T-helper 2 cell treated with Interferon-gamma antibody and Interleukin-4, amounts not matched to agents 100 ng/mL and 5 ng/mL, for 36 hours (primary cell): Measurements from ENCODE around the gene TRA2A. TPM values are rescaled to one million over a fixed set of nuclear protein-coding genes. Genes with fewer than 3 reads are reported as not detected.

Experiments
- intact Hi-C: fragments of 100-400 bp; cut with micrococcal nuclease; formaldehyde crosslinking; loops from one replicate; pipeline ENCODE4 v1.15.1; 2023
- total RNA-seq: library from RNA; stranded (reverse); gene quantifications from 2 replicates; pipeline ENCODE4 v1.2.3, GENCODE V29; 2022

TRA2A gene
- total RNA-seq, 1 donor from 2014 or later: 125 TPM

- intact Hi-C loops: loop anchor here (5.0 to 10.0 kb wide), 6 partner anchors 122 to 778 kb away; partner anchors contain the start of genes CCDC126, HYCC1, KLHL7 and NUP42
These were observed 58.6 kb downstream of the TRA2A start for GRCh38 chr7:23472956-23473843.

DNA sequence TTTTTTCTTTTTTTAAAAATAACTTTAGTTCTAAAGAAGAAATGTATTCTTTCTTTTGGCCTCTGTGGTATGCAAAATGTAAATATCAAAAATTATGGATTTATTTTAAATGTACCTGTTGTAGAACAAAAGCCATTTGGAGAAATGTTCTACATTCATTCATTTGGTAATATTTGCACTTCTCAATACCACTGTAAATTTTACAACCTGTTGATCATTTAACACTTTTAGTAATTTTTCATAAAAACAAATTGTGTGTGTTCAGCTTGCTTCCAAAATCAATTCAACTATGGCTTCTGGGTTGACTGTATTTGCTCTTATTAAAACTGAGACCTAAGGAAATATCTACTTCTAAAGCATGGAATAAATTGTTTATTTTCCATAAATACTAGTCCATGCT, 59.2 kb downstream of the TRA2A start:
- intact Hi-C loops: loop anchor here (5.0 to 10.0 kb wide), 6 partner anchors 122 to 778 kb away; partner anchors contain the start of genes CCDC126, HYCC1, KLHL7 and NUP42

DNA sequence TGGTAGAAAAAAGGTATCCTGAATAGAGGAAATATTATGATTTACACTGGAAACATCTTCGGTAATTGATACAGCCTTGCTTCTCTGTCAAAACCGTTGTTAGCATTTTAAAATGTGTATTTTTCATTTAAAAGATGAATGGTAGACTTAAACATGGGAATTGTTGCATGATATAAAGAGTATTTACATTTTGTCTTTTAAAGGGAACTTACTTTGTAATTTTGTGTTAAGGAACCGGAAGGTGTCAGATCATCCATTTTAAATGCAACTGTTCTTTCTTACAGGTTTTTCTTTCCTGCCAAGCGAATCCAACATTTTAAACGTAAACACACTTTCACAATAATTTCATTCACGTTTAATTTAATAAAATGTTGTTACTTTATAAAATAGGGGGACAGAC, 59.7 kb downstream of the TRA2A start:
- intact Hi-C loops: loop anchor here (5.0 to 10.0 kb wide), 6 partner anchors 123 to 777 kb away; partner anchors contain the start of genes CCDC126, HYCC1, KLHL7 and NUP42

GRCh38 chr7:23471106-23471859, 60.5 kb downstream of the TRA2A start:
- intact Hi-C loops: loop anchor here (1.0 to 10.0 kb wide), 9 partner anchors 60 to 776 kb away; partner anchors contain the start of genes CCDC126, HYCC1, KLHL7 and MALSU1

- intact Hi-C loops: loop anchor here (1.0 to 10.0 kb wide), 9 partner anchors 61 to 776 kb away; partner anchors contain the start of genes CCDC126, HYCC1, KLHL7 and MALSU1
These were observed 61.3 kb downstream of the TRA2A start, which contains the start of gene IGF2BP3 for GRCh38 chr7:23470330-23471105. Gene IGF2BP3, minus strand, starts transcription at chr7:23470491. Its CDS starts 381 bp downstream, at chr7:23470110.

GRCh38 chr7:23469961-23470250, 61.9 kb downstream of the TRA2A start:
- intact Hi-C loops: loop anchor here (2.0 to 10.0 kb wide), 8 partner anchors 39 to 775 kb away; partner anchors contain the start of genes CCDC126, HYCC1, KLHL7 and NUP42

DNA sequence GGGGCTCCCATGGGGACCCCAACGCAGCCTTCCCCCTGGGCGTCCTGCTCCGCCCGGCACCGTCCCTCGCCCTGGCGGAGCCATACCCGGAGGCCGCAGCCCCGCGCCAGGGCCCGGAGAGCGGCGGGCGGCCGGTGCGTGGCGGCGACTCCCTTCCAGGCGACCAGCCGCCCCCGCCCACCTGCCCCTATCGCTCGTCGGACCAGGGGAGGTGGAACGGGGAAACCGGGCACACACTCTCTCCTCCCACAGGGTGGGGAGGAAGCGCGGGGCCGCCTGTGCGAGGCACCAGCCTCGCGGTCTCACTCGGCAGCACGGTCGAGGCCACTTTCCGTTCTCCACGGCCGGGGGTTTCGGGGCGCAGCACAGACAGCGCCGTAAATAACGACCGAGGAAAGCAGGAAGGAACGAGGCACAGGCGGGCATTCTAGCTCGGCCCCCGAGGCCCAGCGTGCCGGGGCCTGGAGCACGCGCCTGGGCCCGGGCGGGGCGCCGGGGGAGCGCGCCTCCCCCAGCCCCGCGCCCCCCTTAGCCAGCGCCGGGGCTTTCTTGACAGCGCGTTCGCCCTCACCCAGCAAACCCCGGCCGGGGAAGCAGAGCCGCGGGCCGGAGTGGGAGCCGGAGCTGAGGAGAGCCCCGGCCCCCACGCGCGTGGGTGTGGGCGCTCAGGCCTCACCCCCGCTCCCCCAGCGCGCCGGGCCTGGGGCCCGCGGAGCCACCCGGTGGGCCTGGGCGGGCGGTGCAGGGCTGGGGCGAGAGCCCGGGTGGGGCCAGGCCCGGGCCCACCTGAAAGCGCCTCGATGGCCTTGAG, 62.4 kb downstream of the TRA2A start:
- intact Hi-C loops: loop anchor here (2.0 kb wide), 1 partner anchor 39 kb away; no protein-coding TSS in a partner anchor

GRCh38 chr7:23468526-23469149, 63.1 kb downstream of the TRA2A start:
- intact Hi-C loops: loop anchor here (1.0 to 2.0 kb wide), 2 partner anchors 38 to 191 kb away; no protein-coding TSS in a partner anchor

DNA sequence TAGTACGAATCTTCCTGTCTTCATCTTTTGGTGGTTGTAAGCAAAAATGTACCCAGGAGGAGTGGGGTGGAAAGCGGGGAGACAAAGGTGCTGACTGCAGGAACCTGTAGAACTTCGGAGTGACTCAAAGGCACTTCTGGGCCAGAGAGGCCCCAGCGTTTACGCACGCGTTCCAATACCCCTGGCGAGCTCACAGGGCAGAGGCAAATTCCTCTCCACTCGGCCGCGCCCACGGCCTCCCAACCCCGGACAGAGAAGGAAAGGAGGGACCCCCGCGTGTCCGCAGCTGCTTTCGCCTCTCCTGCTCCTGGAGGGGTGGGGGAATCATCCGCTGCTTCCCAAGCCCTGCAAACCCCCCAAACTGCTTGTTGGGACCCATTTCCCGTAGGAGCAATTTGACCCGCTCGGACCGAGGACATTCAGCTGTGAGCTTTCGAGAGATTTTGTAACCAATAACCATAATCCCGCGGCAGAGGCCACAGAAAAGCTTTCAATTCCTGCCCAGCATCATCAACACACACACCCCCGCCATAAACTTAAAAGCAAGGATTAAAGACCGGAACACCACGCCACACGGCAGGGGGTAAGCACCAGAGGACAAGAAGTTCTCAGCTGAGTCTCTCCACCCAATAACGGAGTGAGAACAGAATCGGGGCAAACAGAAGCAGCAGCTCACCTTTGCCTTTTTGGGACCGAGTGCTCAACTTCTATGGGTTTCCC, 63.8 kb downstream of the TRA2A start:
- intact Hi-C loops: loop anchor here (1.0 to 2.0 kb wide), 2 partner anchors 37 to 191 kb away; no protein-coding TSS in a partner anchor

DNA sequence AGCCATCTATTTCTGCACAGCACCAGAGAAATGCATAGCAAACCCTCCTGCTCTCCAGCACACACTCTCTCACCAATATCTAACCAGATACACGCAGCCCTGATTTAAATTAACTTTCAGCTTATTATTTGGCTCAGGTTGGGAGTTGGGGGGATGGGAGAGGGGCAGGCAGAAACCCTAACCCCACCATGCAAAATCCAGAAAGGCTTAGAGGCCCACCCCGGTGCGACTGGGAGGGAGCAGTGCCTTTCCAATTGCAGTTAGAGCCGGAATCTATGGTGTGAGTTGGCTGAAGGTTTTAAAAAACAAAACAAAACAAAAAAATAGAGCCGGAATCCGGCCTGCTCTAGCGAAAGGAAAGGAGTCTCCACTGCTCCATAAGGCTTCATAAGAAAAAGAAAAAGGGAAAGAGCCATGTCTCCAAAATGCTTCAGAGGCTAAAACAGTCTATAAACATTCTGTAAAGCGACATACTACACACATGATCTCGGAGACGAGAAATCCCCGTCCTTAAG, 64.4 kb downstream of the TRA2A start:
- intact Hi-C loops: no loop called here

DNA sequence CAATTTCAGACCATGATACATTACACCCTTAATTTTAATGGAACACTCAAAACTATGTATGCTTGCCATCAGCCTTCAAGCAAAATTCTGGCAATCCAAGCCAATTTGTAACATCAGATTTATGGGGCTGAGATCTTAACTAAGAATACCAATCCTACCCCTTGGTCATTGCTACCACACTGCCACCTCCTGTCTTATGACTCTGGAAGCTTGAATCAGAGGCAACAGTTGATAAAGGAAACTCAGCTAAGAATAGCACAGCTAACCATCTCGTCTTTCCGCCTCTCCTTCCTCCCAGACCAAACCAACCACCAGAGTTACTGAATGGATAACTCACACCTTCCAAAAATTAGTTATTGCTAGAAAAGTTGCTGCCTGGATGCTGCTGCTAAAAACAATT, 68.9 kb downstream of the TRA2A start:
- intact Hi-C loops: loop anchor here (1.0 kb wide), 1 partner anchor 190 kb away; no protein-coding TSS in a partner anchor

GRCh38 chr7:23458044-23458443, 73.7 kb downstream of the TRA2A start:
- intact Hi-C loops: no loop called here

DNA sequence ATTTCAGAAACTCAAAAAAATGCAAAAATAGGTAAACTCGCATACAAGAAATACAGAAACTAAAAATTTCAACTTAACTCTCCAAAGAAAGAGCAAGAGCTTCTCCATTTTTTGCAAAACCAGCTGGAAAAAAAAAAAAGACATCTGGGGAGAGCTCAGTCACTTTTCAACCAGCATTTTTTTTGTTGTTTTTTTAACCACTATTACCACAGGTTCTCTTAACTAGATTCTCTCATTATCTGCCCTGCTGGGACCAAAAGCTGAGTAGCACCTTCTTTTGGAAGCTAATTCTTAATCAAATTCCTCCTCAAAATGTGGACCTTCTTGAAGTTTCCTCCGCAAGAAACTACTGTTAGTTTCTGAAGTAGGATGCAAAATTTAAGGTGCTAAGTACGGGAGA, 75.7 kb downstream of the TRA2A start:
- intact Hi-C loops: no loop called here

DNA sequence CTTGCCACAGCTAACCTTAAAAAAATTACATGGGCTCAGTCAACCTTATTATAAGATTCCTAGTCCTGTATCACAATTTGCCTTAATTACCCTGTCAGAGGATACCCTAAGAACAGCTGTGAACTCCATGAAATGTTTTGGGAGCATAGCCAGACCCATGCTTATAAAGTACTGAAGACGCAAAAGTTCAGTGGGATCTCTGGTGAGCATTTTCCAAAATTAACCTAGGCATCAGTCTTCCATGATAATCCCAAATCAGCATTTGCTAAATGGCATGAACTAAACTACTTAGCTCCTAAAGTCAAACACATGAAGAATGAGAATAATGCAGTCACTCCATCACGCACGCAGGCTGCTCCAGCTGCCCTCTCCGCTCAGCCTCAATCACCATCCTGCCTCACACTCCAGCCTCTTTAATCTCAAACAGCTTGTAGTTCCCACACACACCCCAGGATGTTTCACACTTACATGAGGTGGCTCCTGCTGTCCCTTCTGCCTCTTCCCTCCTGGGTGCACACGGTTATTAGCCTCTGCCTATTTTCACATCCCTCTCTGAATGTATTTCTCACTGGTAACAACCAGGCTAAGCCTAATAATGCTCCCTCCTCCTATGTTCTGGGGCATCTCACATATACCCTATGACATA, 76.8 kb downstream of the TRA2A start:
- intact Hi-C loops: no loop called here
